GM12878 (cell line): ENCODE measurements around the gene ABCB8. TPM values are rescaled to one million over a fixed set of nuclear protein-coding genes. Genes with fewer than 3 reads are reported as not detected.
A peak's percentile ranks its signal among the peaks of the same experiment; 100 is the strongest.

ENCODE experiments used
- ATAC-seq: fragments of 200-7000 bp; cut with Tn5 transposase; 3 replicates; pipeline ENCODE4 v1.9.1; 2020; ENCODE audit warnings: mild to moderate bottlenecking, moderate library complexity
- BruUV-seq: library from RNA; stranded (reverse); fragments of 400-500 nt; replicated peaks from 2 replicates; lab custom pipeline; 2021; lab: Mats Ljungman, UMichigan
- CTCF ChIA-PET: fragments of 300-600 bp; sonication (Branson Sonifier 250); formaldehyde crosslinking; extraction: SDS; loops from one replicate; lab custom pipeline; 2021; ENCODE audit warnings: inconsistent platforms; lab: Yijun Ruan, JAX
- POLR2A ChIA-PET: fragments of 350-600 bp; formaldehyde crosslinking; extraction: SDS; loops from one replicate; lab custom pipeline; 2021; ENCODE audit warnings: inconsistent platforms; lab: Charles Lee
- RAD21 ChIA-PET: fragments of 300-600 bp; sonication (Branson Sonifier 250); formaldehyde crosslinking; loops from one replicate; lab custom pipeline; 2023; ENCODE audit warnings: antibody characterized with exemption; ENCODE audit not compliant: unreplicated experiment; lab: Charles Lee
- SMC1A ChIA-PET: fragments of 300-600 bp; sonication (Branson Sonifier 250); formaldehyde crosslinking; loops from one replicate; lab custom pipeline; 2023; ENCODE audit not compliant: unreplicated experiment, uncharacterized antibody; lab: Charles Lee
- DNase-seq: peaks from one replicate; pipeline ENCODE4 v3.0.0-alpha.2; 2011; ENCODE audit warnings: low read depth, low spot score
- FAIRE-seq: peaks from 3 replicates; lab custom pipeline; 2011; peaks lifted over from hg19 to GRCh38; lab: Jason Lieb, UNC
- H2AFZ ChIP-seq: 2 replicates; pipeline ENCODE4 v1.6.0; 2011; ENCODE audit warnings: low read depth, low read length, control low read depth; ENCODE audit not compliant: control insufficient read depth
- H3K27ac ChIP-seq: 2 replicates; pipeline ENCODE4 v1.5.1; 2011; ENCODE audit warnings: control low read depth; ENCODE audit not compliant: control insufficient read depth, insufficient read depth
- H3K27me3 ChIP-seq, 2 experiments: replicated peaks in 1 of 2; 2 replicates each; pipeline versions ENCODE4 v1.6.0 to v1.6.1; 2011; ENCODE audit warnings: low read length in 1 of 2; ENCODE audit not compliant: control insufficient read depth in 2 of 2, insufficient read depth in 2 of 2
- H3K36me3 ChIP-seq, 2 experiments: 2 replicates each; pipeline ENCODE4 v1.5.1; 2011; ENCODE audit warnings: low read length in 1 of 2; ENCODE audit not compliant: control insufficient read depth in 2 of 2, insufficient read depth in 2 of 2
- H3K4me1 ChIP-seq: 2 replicates; pipeline ENCODE4 v1.6.1; 2011; ENCODE audit warnings: mild to moderate bottlenecking, low read length, moderate library complexity, mixed read lengths; ENCODE audit not compliant: control insufficient read depth, insufficient read depth
- H3K4me2 ChIP-seq: 2 replicates; pipeline ENCODE4 v1.6.0; 2011; ENCODE audit warnings: control low read depth; ENCODE audit not compliant: control insufficient read depth, insufficient read depth
- H3K4me3 ChIP-seq: fragments of 200-600 bp; sonication (generic); 2 replicates; pipeline ENCODE4 v1.5.1; 2016
- H3K79me2 ChIP-seq: 2 replicates; pipeline ENCODE4 v1.6.0; 2011; ENCODE audit warnings: low read length; ENCODE audit not compliant: control insufficient read depth, insufficient read depth
- H3K9ac ChIP-seq: 2 replicates; pipeline ENCODE4 v1.8.0; 2011; ENCODE audit warnings: low read length, control low read depth, mixed read lengths; ENCODE audit not compliant: control insufficient read depth, insufficient read depth
- H3K9me3 ChIP-seq: replicated peaks from 3 replicates; pipeline ENCODE4 v1.5.1; 2011; ENCODE audit warnings: mild to moderate bottlenecking, low read length; ENCODE audit not compliant: control insufficient read depth, insufficient read depth
- H4K20me1 ChIP-seq: 2 replicates; pipeline ENCODE4 v1.6.0; 2011; ENCODE audit not compliant: control insufficient read depth, insufficient read depth
- CTCF ChIP-seq, 3 experiments: IDR thresholded peaks in 2 of 3; conservative IDR thresholded peaks in 1 of 3; 2 replicates each; pipeline ENCODE4 v1.5.1; 2011; ENCODE audit warnings: low read depth in 3 of 3, low read length in 3 of 3, mild to moderate bottlenecking in 3 of 3, control low read depth in 2 of 3, moderate library complexity in 2 of 3, inconsistent platforms in 1 of 3, mixed read lengths in 1 of 3; ENCODE audit not compliant: control insufficient read depth in 2 of 3, insufficient read depth in 1 of 3; ENCODE audit errors: extremely low read depth in 1 of 3
- WGBS: methylation state at CpG from one replicate; pipeline ENCODE4 v1.1.6; 2016; ENCODE audit warnings: low lambda C conversion rate; ENCODE audit not compliant: insufficient replicate concordance, insufficient coverage; ENCODE audit errors: missing lambda C conversion rate; 5-methylcytosine and 5-hydroxymethylcytosine counted together
- in situ Hi-C: fragments of 300-500 bp; cut with MboI; formaldehyde crosslinking; loops from 9 replicates; pipeline ENCODE4 v1.14.3; 2018; ENCODE audit warnings: mixed read lengths
- intact Hi-C: fragments of 100-400 bp; cut with micrococcal nuclease; formaldehyde crosslinking; loops from one replicate; pipeline ENCODE4 v1.14.2; 2022; ENCODE audit not compliant: unreplicated experiment
- polyA plus RNA-seq, 11 experiments: library from polyadenylated mRNA; depleted of rRNA in 4 of 11; unstranded in 6 of 11; stranded (reverse) in 5 of 11; fragments of >200 nt; fragmentation: Nextera tagmentation in 4 of 11; fragmentation: Illumina TruSeq in 1 of 11; extraction: Ambion mirVana in 4 of 11; extraction: Trizol in 1 of 11; gene quantifications; 1 replicate in 1 of 11; 2 replicates in 10 of 11; pipeline versions ENCODE4 v1.2.1 to v1.2.3, GENCODE V29; 2011 to 2016; ENCODE audit warnings: inconsistent platforms in 2 of 11, missing spikeins in 2 of 11, low read depth in 1 of 11
- total RNA-seq, 4 experiments: library from RNA; depleted of rRNA in 3 of 4; stranded (reverse); fragments of >200 nt in 3 of 4; fragmentation: Illumina TruSeq in 1 of 4; extraction: Trizol in 1 of 4; gene quantifications; 2 replicates each; pipeline versions ENCODE4 v1.2.1 to v1.2.3, GENCODE V29; 2013 to 2021
- TF ChIP-seq, protein P1 (sequence below): fragments of 450-650 bp; IDR thresholded peaks from 2 replicates; pipeline ENCODE4 v1.6.1; 2017; ENCODE audit warnings: mild to moderate bottlenecking
- TF ChIP-seq, protein P2 (sequence below): IDR thresholded peaks from 2 replicates; pipeline ENCODE4 v1.6.1; 2011; ENCODE audit warnings: mild to moderate bottlenecking, low read depth, low read length, moderate library complexity; ENCODE audit not compliant: insufficient replicate concordance

The ABCB8 gene
- total and polyA plus RNA-seq, 10 of the 15 experiments (the other 5 are each of a cell fraction or from before 2014, with no cell fraction given), result 0.77 to 34.8 (median 18.9) TPM

DNA sequence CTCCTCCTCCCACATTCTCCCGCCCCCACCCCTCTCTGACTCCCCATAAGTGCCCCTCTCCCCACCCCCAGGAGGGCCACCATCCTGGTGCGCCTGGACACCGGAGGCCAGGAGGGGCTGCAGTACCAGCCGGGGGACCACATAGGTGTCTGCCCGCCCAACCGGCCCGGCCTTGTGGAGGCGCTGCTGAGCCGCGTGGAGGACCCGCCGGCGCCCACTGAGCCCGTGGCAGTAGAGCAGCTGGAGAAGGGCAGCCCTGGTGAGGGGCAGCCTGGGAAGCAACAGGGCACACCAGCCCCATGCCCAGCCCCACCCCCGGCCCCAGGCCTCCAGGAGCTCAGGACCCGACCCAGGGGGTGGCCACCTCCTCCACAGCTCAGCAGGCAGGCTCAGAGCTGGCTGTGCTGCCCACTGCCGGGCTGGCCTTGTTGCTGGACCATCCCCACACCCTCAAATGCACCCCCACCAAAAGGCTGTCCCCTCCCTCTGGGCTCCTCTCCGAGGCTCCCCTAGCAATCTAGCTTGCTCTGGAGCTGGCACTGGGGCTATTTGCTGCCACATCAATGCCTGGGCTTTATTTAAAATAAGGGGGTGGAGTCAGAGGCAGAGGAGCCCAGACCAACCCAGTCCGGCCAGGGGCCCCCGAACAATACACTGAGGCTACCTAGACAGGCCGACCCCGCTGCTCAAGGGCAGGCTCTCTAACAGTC is 18.8 kb upstream of the ABCB8 start:
- H3K4me3 ChIP-seq, result no peak overlapping the region
- 48% methylated on average over 19 of the region's 22 CpGs for WGBS
- H3K9me3 ChIP-seq, result no peaks in the 10 kb centered on the region
- TF ChIP-seq, protein P1, sequence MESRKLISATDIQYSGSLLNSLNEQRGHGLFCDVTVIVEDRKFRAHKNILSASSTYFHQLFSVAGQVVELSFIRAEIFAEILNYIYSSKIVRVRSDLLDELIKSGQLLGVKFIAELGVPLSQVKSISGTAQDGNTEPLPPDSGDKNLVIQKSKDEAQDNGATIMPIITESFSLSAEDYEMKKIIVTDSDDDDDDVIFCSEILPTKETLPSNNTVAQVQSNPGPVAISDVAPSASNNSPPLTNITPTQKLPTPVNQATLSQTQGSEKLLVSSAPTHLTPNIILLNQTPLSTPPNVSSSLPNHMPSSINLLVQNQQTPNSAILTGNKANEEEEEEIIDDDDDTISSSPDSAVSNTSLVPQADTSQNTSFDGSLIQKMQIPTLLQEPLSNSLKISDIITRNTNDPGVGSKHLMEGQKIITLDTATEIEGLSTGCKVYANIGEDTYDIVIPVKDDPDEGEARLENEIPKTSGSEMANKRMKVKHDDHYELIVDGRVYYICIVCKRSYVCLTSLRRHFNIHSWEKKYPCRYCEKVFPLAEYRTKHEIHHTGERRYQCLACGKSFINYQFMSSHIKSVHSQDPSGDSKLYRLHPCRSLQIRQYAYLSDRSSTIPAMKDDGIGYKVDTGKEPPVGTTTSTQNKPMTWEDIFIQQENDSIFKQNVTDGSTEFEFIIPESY, result peak; percentile 49; the same call in 1 of the 2 replicates
- TF ChIP-seq CTCF (IDR thresholded peaks at IDR 0.05 in 2 of 3, conservative IDR thresholded peaks at IDR 0.05 in 1 of 3; ENCODE audit: control insufficient read depth in 2 of 3, extremely low read depth in 1 of 3, insufficient read depth in 1 of 3, low read depth in 3 of 3, low read length in 3 of 3), result 0 out of 6 replicates have a peak, but pooled peaks of 1 of the 3 experiments have one; percentile 17
- TF ChIP-seq, protein P2, sequence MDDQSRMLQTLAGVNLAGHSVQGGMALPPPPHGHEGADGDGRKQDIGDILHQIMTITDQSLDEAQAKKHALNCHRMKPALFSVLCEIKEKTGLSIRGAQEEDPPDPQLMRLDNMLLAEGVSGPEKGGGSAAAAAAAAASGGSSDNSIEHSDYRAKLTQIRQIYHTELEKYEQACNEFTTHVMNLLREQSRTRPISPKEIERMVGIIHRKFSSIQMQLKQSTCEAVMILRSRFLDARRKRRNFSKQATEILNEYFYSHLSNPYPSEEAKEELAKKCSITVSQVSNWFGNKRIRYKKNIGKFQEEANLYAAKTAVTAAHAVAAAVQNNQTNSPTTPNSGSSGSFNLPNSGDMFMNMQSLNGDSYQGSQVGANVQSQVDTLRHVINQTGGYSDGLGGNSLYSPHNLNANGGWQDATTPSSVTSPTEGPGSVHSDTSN, result no peak
- no peaks in the 10 kb centered on the region; a peak in 1 of 4 replicates for H3K27me3 ChIP-seq
- H4K20me1 ChIP-seq, result no peaks in the 10 kb centered on the region
- SMC1A ChIA-PET, result interaction anchor here (0.9 to 2.2 kb wide), 2 partner anchors 19 to 100 kb away, joined by 3 to 5 read pairs; partner anchors contain the start of gene ABCB8
- no peak overlapping the region for H3K4me2 ChIP-seq
- no peak overlapping the region for H3K27ac ChIP-seq
- H3K36me3 ChIP-seq, result no peaks in the 10 kb centered on the region
- in situ Hi-C loops (no loop called here), intact Hi-C loops (loop anchor here (5.0 kb wide), 1 partner anchor 103 kb away; no protein-coding TSS in a partner anchor)
- RAD21 ChIA-PET, result interaction anchor here (0.6 kb wide), 1 partner anchor 46 kb away, joined by 3 read pairs; no protein-coding TSS in a partner anchor
- H2AFZ ChIP-seq, result no peak overlapping the region
- no peak overlapping the region for H3K9ac ChIP-seq
- CTCF ChIA-PET, result interaction anchor here (0.6 to 4.3 kb wide), 21 partner anchors 9 to 1139 kb away, joined by 3 to 35 read pairs (median 4); partner anchors contain the start of genes ABCB8 and ATG9B
- peak; percentile 4; the same call in 2 of the 3 replicates for ATAC-seq
- no TSS peak for BruUV-seq
- POLR2A ChIA-PET, result interaction anchor here (0.6 kb wide), 2 partner anchors 14 to 244 kb away, joined by 3 read pairs; no protein-coding TSS in a partner anchor
- peaks cover 6% of the 10 kb centered on the region for H3K4me1 ChIP-seq
- FAIRE-seq, result no peak
- DNase-seq, result no peak
- H3K79me2 ChIP-seq, result no peaks in the 10 kb centered on the region
